Stimulated activated CD4-positive, alpha-beta T cell treated with anti-CD3 and anti-CD28 coated beads, Interleukin-12 subunit alpha, Interleukin-12 subunit beta, amount 100 ng/mL, for 48 hours (primary cell): ENCODE data around the gene H2BK1.

ENCODE experiments used
- DNase-seq, 3 donors: peaks; one replicate each; pipeline ENCODE4 v3.0.0-alpha.2; 2020; ENCODE audit warnings: low read depth in 2 of 3, low spot score in 1 of 3

The H2BK1 gene

GRCh38 chr7:151205730-151206129 lies 4.6 kb downstream of the H2BK1 start:
- no peak for DNase-seq

- DNase-seq: no peak
Observed at GRCh38 chr7:151204383-151205032, 5.8 kb downstream of the H2BK1 start.

DNA sequence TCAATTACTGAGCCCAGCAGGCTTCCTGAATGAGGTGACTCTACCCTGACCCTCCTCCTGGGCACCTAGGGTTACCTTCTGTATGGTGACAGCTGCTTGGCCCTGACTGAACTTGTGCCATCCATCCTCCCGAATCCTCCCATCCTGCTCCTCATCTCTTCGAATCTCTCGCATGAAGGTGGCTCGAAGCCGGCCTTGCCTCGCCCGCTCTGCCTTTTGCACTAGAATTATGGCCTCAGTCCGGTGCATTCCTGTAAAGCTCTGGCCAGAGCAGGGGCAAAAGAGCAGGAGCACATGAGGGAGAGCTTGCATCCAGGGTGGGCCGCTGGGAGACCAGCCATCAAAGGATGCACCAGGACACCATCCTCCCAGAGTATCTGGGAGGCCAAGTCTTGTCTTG lies 7.5 kb downstream of the H2BK1 start:
- no peak for DNase-seq

DNA sequence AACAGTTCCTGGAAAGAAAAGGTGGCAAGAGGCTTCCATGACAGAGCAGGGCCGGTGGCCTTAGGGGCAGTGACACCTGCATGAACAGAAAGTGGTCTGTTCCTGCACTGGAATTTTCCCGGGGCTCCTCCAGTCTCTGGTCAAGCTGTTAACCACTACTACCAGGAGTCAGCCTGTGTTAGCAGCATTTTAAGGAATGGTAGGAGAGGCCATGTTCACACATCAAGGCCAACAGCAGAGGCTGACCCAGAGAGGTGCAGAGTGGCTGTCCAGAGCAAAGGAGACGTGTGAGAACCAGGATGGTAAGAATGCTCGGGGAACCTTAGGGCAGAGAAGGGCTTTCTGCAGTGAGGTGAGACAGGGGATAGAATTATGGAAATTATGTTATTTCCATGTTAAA lies 8.5 kb downstream of the H2BK1 start:
- no peak for DNase-seq

DNA sequence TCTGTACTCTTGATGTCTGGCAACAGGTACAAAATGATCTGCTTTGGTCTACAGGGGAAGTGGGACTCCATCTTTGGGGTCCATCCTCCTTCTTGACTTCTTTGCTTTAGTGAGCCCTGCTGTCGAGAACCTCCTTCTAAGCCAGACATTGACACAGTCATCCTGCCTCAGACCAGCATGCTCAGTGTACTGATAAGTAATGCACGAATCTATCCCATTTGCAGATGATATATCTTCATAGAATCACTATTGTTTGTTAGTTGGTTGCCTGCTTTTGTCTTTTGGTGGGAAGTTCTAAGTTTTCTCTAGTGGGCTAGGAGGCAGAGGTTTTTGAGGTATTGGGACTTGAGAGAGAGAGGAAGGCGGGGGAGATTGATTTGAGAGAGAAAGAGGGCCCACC lies 8.9 kb downstream of the H2BK1 start:
- no peak for DNase-seq

- no peak for DNase-seq
Observed at GRCh38 chr7:151198945-151199848, 11.1 kb downstream of the H2BK1 start.

GRCh38 chr7:151197932-151198331 lies 12.4 kb downstream of the H2BK1 start:
- no peak for DNase-seq

DNA sequence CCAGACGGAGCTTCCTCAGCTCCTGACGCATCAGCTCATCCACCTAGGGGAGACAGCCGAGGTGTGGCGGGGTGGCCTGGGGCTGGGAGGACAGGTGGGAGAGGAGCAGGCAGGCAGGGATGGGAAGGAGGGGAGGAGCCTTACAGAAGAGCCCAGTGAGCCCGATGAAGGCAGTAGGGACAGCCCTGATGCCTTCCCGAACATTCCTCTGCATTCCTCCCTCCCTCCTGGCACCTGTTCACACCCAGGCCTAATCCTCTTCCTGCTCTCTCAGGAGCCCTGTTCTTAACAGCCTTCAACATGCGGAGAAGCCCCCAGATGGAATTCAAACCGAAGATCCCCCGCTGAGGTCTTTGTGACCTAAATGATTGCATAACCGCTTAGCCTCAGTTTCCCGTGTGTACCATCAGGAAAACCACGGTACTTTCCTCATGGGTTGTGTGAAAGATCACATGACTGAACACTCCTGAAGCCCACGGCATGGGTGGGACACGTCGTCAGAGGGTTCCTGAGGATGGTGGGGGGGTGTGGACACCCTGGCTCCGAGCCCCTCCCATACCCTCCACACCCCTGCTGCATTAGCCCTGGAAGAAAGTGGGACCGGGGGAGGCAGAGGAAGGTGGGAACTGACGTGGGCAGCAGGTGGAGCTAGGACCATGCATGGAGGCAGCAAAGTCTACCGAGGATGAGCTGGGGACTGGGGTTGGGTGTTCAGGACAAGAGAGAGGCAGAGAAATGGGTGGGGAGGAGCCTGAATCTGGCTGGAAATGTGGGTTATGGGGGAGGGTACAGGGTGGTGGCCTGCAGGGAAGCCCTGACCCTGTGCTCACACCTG lies 14.5 kb downstream of the H2BK1 start:
- DNase-seq: no peak

- DNase-seq: no peak
Observed at GRCh38 chr7:151194188-151194587, 16.1 kb downstream of the H2BK1 start.

DNA sequence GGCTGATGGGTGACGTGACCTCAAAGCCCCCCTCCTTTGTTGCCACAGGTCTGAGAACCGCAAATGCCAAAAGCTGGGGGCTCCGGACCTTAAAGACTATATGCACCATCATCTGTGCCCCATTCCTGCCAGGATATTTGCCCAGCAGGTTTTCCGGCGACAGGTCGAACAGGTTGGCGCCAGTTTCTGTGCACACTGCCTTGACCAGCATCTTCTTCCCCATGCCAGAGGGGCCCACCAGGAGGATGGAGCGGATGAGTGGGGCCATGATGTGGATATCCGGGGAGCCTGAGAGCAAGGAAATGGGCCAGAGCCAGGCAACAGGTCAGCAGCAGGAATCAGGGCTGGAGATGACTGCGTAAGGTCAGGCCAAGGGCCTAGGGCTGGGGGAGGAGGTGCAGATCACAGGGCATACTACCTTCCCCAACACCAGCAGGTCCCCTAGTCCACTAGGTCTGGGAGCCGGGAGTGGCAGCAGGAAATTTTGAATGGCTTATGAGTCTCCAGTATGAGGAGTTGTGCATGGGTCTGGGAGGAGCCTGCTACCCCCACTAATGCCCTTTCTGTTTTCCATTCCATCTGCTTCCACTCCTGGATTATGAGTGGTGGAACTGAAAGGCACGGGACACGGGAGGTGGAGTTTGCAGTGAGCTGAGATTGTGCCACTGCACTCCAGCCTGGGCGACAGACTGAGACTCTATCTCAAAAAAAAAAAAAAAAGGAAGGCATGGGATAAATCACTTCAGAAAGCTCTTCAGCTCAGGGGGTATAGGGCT lies 16.9 kb downstream of the H2BK1 start:
- DNase-seq: no peak

GRCh38 chr7:151192002-151192539 lies 18.2 kb downstream of the H2BK1 start:
- DNase-seq: no peak

- DNase-seq: no peak
Observed at GRCh38 chr7:151191544-151191943, 18.7 kb downstream of the H2BK1 start.

GRCh38 chr7:151189038-151189437 lies 21.2 kb downstream of the H2BK1 start:
- DNase-seq: no peak

DNA sequence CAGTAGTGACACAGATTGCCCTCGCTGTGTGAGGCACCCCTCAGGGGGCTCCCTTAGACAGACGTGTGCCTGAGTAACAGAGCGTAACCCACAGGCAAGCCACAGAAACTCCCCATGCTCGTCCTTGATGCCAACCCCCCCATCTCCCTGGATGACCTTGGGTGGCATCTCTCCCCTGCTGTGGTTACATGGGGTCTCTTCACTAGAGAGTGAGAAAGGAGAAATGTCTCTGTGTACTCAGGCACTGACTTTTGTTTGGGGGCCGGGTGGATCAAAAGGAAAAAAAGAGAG lies 22.1 kb downstream of the H2BK1 start:
- DNase-seq: no peak

GRCh38 chr7:151187409-151188251 lies 22.7 kb downstream of the H2BK1 start:
- no peak for DNase-seq

- no peak for DNase-seq
Observed at GRCh38 chr7:151186640-151187408, 23.5 kb downstream of the H2BK1 start, which contains the start of gene ASB10. Gene ASB10 (minus strand): TSS chr7:151187250. CDS start chr7:151187130, 120 bp downstream.

GRCh38 chr7:151185762-151186639 lies 24.3 kb downstream of the H2BK1 start:
- DNase-seq: no peak

GRCh38 chr7:151181011-151181431 lies 29.3 kb downstream of the H2BK1 start:
- no peak for DNase-seq
